CD4-positive, alpha-beta memory T cell (primary cell): ENCODE results near the gene TALDO1. TPM values are rescaled to one million over a fixed set of nuclear protein-coding genes. Genes with fewer than 3 reads are reported as not detected.

ENCODE experiments used
- CTCF ChIA-PET: fragments of 350-600 bp; sonication (Branson Sonifier 250); formaldehyde crosslinking; loops from one replicate; lab custom pipeline; 2021; ENCODE audit warnings: inconsistent platforms; ENCODE audit not compliant: partially characterized antibody; lab: Charles Lee
- POLR2A ChIA-PET: fragments of 350-600 bp; sonication (Branson Sonifier 250); formaldehyde crosslinking; loops from one replicate; lab custom pipeline; 2021; ENCODE audit not compliant: partially characterized antibody; lab: Charles Lee
- DNase-seq, 5 donors: peaks; one replicate each; pipeline versions ENCODE4 v3.0.0 to v3.0.0-alpha.2; 2020 to 2022; ENCODE audit warnings: mixed read lengths in 1 of 5
- H3K27ac ChIP-seq: one replicate; pipeline ENCODE4 v1.7.0; 2013; ENCODE audit warnings: low read depth, low read length
- H3K27me3 ChIP-seq: 2 replicates; pipeline ENCODE4 v1.7.0; 2013; ENCODE audit warnings: mild to moderate bottlenecking, low read length, moderate library complexity; ENCODE audit not compliant: insufficient read depth
- H3K36me3 ChIP-seq: 2 replicates; pipeline ENCODE4 v1.7.0; 2013; ENCODE audit warnings: mild to moderate bottlenecking, low read length, moderate library complexity; ENCODE audit not compliant: insufficient read depth
- H3K4me1 ChIP-seq: 2 replicates; pipeline ENCODE4 v1.7.0; 2013; ENCODE audit warnings: mild to moderate bottlenecking, low read length, moderate library complexity; ENCODE audit not compliant: insufficient read depth
- H3K4me3 ChIP-seq, 2 donors: one replicate each; pipeline ENCODE4 v1.7.0; 2013; ENCODE audit warnings: low read length in 2 of 2, mild to moderate bottlenecking in 1 of 2
- H3K9me3 ChIP-seq, 2 donors: one replicate each; pipeline ENCODE4 v1.7.0; 2013; ENCODE audit warnings: low read length in 2 of 2, control low read depth in 1 of 2; ENCODE audit not compliant: control insufficient read depth in 1 of 2
- H3K27ac Mint-ChIP-seq, 7 donors: one replicate each; pipeline ENCODE4 v1.8.0; 2020 to 2021; ENCODE audit warnings: mixed read lengths in 7 of 7, mild to moderate bottlenecking in 6 of 7, inconsistent platforms in 3 of 7, moderate library complexity in 3 of 7
- H3K27me3 Mint-ChIP-seq, 2 donors: one replicate each; pipeline ENCODE4 v1.8.0; 2020 to 2021; ENCODE audit warnings: mixed read lengths in 2 of 2
- H3K36me3 Mint-ChIP-seq, 2 donors: one replicate each; pipeline ENCODE4 v1.8.0; 2020 to 2021; ENCODE audit warnings: mixed read lengths in 2 of 2, inconsistent platforms in 1 of 2, mild to moderate bottlenecking in 1 of 2
- H3K4me1 Mint-ChIP-seq, 4 donors: one replicate each; pipeline ENCODE4 v1.8.0; 2020 to 2021; ENCODE audit warnings: mixed read lengths in 4 of 4, mild to moderate bottlenecking in 1 of 4
- H3K4me3 Mint-ChIP-seq, 8 donors: one replicate each; pipeline ENCODE4 v1.8.0; 2020 to 2021; ENCODE audit warnings: mixed read lengths in 8 of 8, mild to moderate bottlenecking in 7 of 8, moderate library complexity in 6 of 8, inconsistent platforms in 3 of 8
- H3K9me3 Mint-ChIP-seq, 8 donors: one replicate each; pipeline ENCODE4 v1.8.0; 2020 to 2021; ENCODE audit warnings: mixed read lengths in 8 of 8, mild to moderate bottlenecking in 5 of 8, inconsistent platforms in 3 of 8, moderate library complexity in 1 of 8
- intact Hi-C: fragments of 100-400 bp; cut with micrococcal nuclease; formaldehyde crosslinking; loops from one replicate; pipeline ENCODE4 v1.15.1; 2023
- polyA plus RNA-seq, 2 donors: library from polyadenylated mRNA; unstranded; fragments of 300-500 nt; fragmentation: Illumina TruSeq; gene quantifications; one replicate each; pipeline ENCODE4 v1.2.3, GENCODE V29; 2021
- total RNA-seq, 2 experiments: library from RNA; stranded (reverse); gene quantifications; one replicate each; pipeline ENCODE4 v1.2.3, GENCODE V29; 2021

The TALDO1 gene
- total and polyA plus RNA-seq, 4 experiments from 2014 or later, result 80.4 to 244 (median 132) TPM

GRCh38 chr11:726278-727220 lies 20.7 kb upstream of the TALDO1 start:
- H3K4me1 Mint-ChIP-seq, result peaks cover 6 to 18% (median 12%) of the 10 kb centered on the region in 4 donors
- Histone ChIP-seq H3K27ac (no peak overlapping the region), H3K36me3 (no peaks in the 10 kb centered on the region), H3K4me1 (peaks cover 36% of the 10 kb centered on the region), H3K9me3 (no peaks in the 10 kb centered on the region), H3K4me3 (peak overlapping the region in 1 of 2 donors; percentile 51), H3K27me3 (peaks cover 6% of the 10 kb centered on the region)
- ChIA-PET CTCF (interaction anchor here (0.6 to 6.1 kb wide), 27 partner anchors 11 to 372 kb away, joined by 3 to 41 read pairs (median 5); partner anchors contain the start of genes DEAF1, EPS8L2, LMNTD2 and PHRF1), POLR2A (interaction anchor here (0.7 to 7.7 kb wide), 19 partner anchors 11 to 190 kb away, joined by 3 to 109 read pairs (median 6); partner anchors contain the start of genes DEAF1, HRAS, LMNTD2 and PHRF1)
- intact Hi-C loops, result loop anchor here (10.0 kb wide), 1 partner anchor 272 kb away; the partner anchor contains the start of gene PTDSS2
- H3K9me3 Mint-ChIP-seq, result peaks cover 0 to 2% (median 0%) of the 10 kb centered on the region in 8 donors
- peak overlapping the region; percentile 61 to 83 (median 70) for H3K4me3 Mint-ChIP-seq
- peaks cover 2 to 3% of the 10 kb centered on the region in 2 donors for H3K27me3 Mint-ChIP-seq
- peak overlapping the region in 3 of 7 donors; percentile 36 to 65 (median 36) for H3K27ac Mint-ChIP-seq
- peak; percentile 45 to 64 (median 50) for DNase-seq
- no peaks in the 10 kb centered on the region for H3K36me3 Mint-ChIP-seq

GRCh38 chr11:727281-727701 lies 20.0 kb upstream of the TALDO1 start:
- Mint-ChIP-seq H3K9me3 (peaks cover 0 to 2% (median 0%) of the 10 kb centered on the region in 8 donors), H3K36me3 (no peaks in the 10 kb centered on the region), H3K27ac (no peak overlapping the region), H3K4me1 (peaks cover 5 to 16% (median 11%) of the 10 kb centered on the region in 4 donors), H3K4me3 (peak overlapping the region in 2 of 8 donors; percentile 76 to 83), H3K27me3 (peaks cover 2 to 3% of the 10 kb centered on the region in 2 donors)
- Histone ChIP-seq H3K4me1 (peaks cover 29% of the 10 kb centered on the region), H3K36me3 (no peaks in the 10 kb centered on the region), H3K9me3 (no peaks in the 10 kb centered on the region), H3K27ac (no peak overlapping the region), H3K4me3 (peak overlapping the region in 1 of 2 donors; percentile 51), H3K27me3 (peaks cover under 1% of the 10 kb centered on the region)
- ChIA-PET CTCF (interaction anchor here (0.7 to 4.0 kb wide), 12 partner anchors 11 to 173 kb away, joined by 3 to 41 read pairs (median 6); partner anchors contain the start of genes DEAF1 and TMEM80), POLR2A (interaction anchor here (1.1 to 7.7 kb wide), 10 partner anchors 10 to 172 kb away, joined by 4 to 109 read pairs (median 12); partner anchors contain the start of genes DEAF1, LMNTD2, PHRF1 and PNPLA2)
- intact Hi-C loops, result loop anchor here (10.0 kb wide), 1 partner anchor 272 kb away; the partner anchor contains the start of gene PTDSS2
- no peak for DNase-seq

- ChIA-PET POLR2A (interaction anchor here (1.1 to 3.8 kb wide), 4 partner anchors 10 to 173 kb away, joined by 4 to 40 read pairs (median 26); partner anchors contain the start of genes PHRF1 and TALDO1), CTCF (interaction anchor here (1.1 to 4.0 kb wide), 7 partner anchors 14 to 174 kb away, joined by 4 to 41 read pairs (median 6); partner anchors contain the start of genes DEAF1 and TMEM80)
- H3K27me3 ChIP-seq, result no peaks in the 10 kb centered on the region
- intact Hi-C loops, result loop anchor here (1.0 to 10.0 kb wide), 4 partner anchors 19 to 273 kb away; partner anchors contain the start of genes PTDSS2 and TALDO1
- no peaks in the 10 kb centered on the region for H3K9me3 ChIP-seq
- no peak overlapping the region for H3K4me3 ChIP-seq
- Mint-ChIP-seq H3K27me3 (peaks cover 1 to 2% of the 10 kb centered on the region in 2 donors), H3K9me3 (peaks cover 0 to under 1% (median 0%) of the 10 kb centered on the region in 8 donors), H3K36me3 (no peaks in the 10 kb centered on the region), H3K27ac (no peak overlapping the region), H3K4me3 (no peak overlapping the region), H3K4me1 (peaks cover 4 to 13% (median 9%) of the 10 kb centered on the region in 4 donors)
- no peaks in the 10 kb centered on the region for H3K36me3 ChIP-seq
- peak; percentile 71 to 78 (median 75) for DNase-seq
- peaks cover 26% of the 10 kb centered on the region for H3K4me1 ChIP-seq
- H3K27ac ChIP-seq, result no peak overlapping the region
Measured at GRCh38 chr11:727859-728748, 19.2 kb upstream of the TALDO1 start.

GRCh38 chr11:728901-729491 lies 18.3 kb upstream of the TALDO1 start:
- peaks cover 0 to 8% (median 4%) of the 10 kb centered on the region in 4 donors for H3K4me1 Mint-ChIP-seq
- no peaks in the 10 kb centered on the region for H3K27me3 Mint-ChIP-seq
- POLR2A ChIA-PET, result interaction anchor here (3.7 kb wide), 1 partner anchor 19 kb away, joined by 30 read pairs; the partner anchor contains the start of gene TALDO1
- H3K4me3 Mint-ChIP-seq, result no peak overlapping the region
- intact Hi-C loops, result loop anchor here (1.0 to 10.0 kb wide), 4 partner anchors 18 to 274 kb away; partner anchors contain the start of genes PTDSS2 and TALDO1
- H3K36me3 ChIP-seq, result no peaks in the 10 kb centered on the region
- no peak overlapping the region for H3K4me3 ChIP-seq
- H3K9me3 ChIP-seq, result no peaks in the 10 kb centered on the region
- H3K27ac Mint-ChIP-seq, result no peak overlapping the region
- no peak for DNase-seq
- no peaks in the 10 kb centered on the region for H3K9me3 Mint-ChIP-seq
- H3K27ac ChIP-seq, result no peak overlapping the region
- H3K4me1 ChIP-seq, result peaks cover 26% of the 10 kb centered on the region
- no peaks in the 10 kb centered on the region for H3K36me3 Mint-ChIP-seq
- H3K27me3 ChIP-seq, result no peaks in the 10 kb centered on the region
- CTCF ChIA-PET, result interaction anchor here (1.1 to 4.0 kb wide), 4 partner anchors 14 to 175 kb away, joined by 4 to 41 read pairs (median 17); partner anchors contain the start of genes DEAF1 and TMEM80

GRCh38 chr11:729492-730074 lies 17.7 kb upstream of the TALDO1 start:
- Histone ChIP-seq H3K27ac (no peak overlapping the region), H3K36me3 (no peaks in the 10 kb centered on the region), H3K4me3 (no peak overlapping the region), H3K27me3 (no peaks in the 10 kb centered on the region), H3K9me3 (no peaks in the 10 kb centered on the region), H3K4me1 (peaks cover 26% of the 10 kb centered on the region)
- ChIA-PET POLR2A (no interaction called here), CTCF (interaction anchor here (1.1 to 4.0 kb wide), 3 partner anchors 9 to 175 kb away, joined by 3 to 41 read pairs (median 5); no protein-coding TSS in a partner anchor)
- no peak for DNase-seq
- intact Hi-C loops, result loop anchor here (10.0 kb wide), 1 partner anchor 275 kb away; the partner anchor contains the start of gene PTDSS2
- Mint-ChIP-seq H3K27ac (no peak overlapping the region), H3K36me3 (no peaks in the 10 kb centered on the region), H3K9me3 (no peaks in the 10 kb centered on the region), H3K4me1 (peaks cover 0 to 8% (median 4%) of the 10 kb centered on the region in 4 donors), H3K4me3 (peak overlapping the region in 1 of 8 donors; percentile 45), H3K27me3 (no peaks in the 10 kb centered on the region)
